ENCODE data around the gene GORASP2. TPM values are rescaled to one million over a fixed set of nuclear protein-coding genes. Genes with fewer than 3 reads are reported as not detected.
"Not testable (repeated sequence)": the region's sequence is repeated elsewhere in the genome, so short reads cannot be mapped to it uniquely, and the experiment has no call there.

The GORASP2 gene
- polyA plus RNA-seq (2013, experiment 1 of 2; ENCODE audit: insufficient read length): 114 TPM
- 114 TPM for polyA plus RNA-seq (2013, experiment 2 of 2; ENCODE audit: insufficient read length)

DNA sequence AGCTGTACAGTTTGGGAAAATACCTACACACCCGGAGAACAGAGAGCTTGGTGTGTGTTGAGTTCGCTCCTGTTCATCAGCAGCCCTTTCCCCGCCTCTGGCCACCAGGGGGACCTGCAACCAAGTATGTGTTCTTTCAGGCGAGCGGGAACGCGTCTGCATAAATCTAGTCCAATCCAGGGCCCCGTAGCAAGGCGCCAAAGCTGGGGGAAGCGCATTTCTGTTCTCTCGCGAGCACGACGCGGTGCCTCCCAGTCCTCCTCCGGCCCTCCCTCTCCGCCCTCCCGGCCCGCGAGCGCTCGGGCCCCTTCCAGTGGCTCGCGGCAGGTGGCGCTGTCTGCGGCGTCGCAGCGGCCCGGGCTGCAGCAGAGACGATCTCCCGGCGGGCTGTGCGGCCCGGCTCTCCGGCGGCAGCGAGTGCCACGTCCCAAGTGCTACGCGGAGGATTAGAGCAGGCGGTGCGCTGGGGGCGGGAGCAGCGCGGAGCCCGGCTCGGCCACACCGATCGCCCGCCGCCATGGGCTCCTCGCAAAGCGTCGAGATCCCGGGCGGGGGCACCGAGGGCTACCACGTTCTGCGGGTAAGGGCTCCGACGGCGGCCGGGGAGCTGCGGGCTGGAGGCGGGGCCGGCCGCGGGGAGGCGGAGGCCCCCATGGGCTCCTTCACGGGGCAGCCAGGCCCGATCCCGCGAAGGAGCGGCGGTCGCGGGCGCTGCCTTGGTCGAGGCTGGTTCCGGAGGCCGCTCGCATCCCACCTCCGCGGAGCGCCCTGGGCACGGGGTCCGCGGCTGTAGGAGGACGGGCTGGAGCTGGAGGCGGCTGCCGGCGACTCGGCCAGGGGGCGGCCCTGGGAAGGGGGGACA, at the start of gene GORASP2:
GORASP2 (plus strand) TSS at position 430 of the 862 bp plus-strand sequence; CDS start at position 518, 88 bp downstream.
- DNase-seq: peak; percentile 100

DNA sequence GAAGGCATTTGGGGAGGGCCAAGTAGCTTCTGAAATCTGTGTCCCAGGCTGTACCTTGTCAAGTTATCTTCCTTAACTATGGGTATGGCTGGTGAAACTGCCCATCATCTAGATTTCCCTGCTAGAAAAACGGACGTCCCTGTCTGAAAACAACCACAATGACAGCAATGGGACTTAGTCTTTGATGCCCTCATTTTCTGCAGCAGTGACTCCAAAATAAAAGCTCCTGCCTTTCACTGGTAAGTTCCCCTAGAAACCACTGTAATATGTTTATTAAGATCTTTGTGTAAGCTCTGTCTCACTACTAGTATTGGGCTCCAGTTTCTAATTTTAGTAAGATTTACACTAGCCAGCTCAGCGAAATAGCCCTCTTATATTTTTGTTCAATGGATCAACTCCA, 47.2 kb upstream of the GORASP2 start:
- no peak for DNase-seq

DNA sequence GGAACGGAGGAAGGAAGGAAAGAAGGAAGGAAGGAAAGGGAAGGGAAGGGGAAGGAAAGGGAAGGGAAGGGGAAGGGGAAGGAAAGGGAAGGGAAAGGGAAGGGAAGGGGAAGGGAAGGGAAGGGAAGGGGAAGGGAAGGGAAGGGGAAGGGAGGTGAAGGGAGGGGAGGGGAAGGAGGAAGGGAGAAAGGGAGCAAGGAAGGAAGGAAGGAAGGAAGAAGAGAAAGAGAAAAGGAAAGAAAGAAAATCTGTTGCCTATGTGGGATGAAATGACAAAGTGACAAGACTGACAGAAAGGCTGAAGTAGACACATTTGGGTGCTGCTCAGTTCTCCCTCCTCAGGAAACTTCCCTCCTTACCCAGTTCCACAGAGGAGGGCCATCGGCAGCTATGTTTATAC, 46.3 kb upstream of the GORASP2 start:
- no peak for DNase-seq

- DNase-seq: no peak
Observed at GRCh38 chr2:170883683-170884082, 45.4 kb upstream of the GORASP2 start.

GRCh38 chr2:170885130-170885791, 43.8 kb upstream of the GORASP2 start:
- peak; percentile 54 for DNase-seq

DNA sequence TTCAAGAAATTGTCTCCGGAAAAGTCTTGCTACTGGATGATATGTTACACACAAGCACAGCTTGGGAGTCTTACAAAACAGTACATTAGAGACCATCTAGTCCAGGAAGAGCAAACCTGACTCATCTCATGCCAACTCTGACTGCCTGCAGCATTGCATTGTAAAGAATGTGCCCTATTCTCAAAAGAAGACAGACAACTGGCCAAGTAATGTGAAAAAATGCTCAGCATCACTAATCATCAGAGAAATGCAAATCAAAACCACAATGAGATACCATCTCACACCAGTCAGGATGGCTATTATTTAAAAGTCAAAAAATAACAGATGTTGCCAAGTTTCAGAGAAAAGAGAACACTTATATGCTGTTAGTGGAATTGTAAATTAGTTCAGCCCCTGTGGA, 42.7 kb upstream of the GORASP2 start:
- peak; percentile 90 for DNase-seq

DNA sequence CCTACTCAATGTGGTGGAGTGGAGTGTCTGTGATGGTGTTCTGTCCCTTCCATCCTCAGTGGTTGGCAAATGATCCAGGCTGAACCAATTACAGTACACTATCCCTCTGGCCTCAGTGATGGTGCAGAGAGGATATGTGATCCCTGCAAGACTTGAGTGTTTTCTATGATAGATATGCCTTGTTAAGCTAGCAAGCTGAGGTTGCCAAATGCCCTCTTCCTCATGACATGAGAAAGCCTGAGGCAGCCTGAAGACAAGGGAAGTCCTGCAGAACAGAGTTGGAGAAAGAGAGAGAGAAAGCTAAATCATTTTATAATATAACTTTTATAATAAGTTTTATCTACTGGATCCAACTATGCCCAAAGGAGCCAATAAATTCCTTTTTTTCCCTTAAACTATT, 41.6 kb upstream of the GORASP2 start:
- DNase-seq: no peak

- no peak for DNase-seq
Observed at GRCh38 chr2:170887896-170888295, 41.2 kb upstream of the GORASP2 start.

DNA sequence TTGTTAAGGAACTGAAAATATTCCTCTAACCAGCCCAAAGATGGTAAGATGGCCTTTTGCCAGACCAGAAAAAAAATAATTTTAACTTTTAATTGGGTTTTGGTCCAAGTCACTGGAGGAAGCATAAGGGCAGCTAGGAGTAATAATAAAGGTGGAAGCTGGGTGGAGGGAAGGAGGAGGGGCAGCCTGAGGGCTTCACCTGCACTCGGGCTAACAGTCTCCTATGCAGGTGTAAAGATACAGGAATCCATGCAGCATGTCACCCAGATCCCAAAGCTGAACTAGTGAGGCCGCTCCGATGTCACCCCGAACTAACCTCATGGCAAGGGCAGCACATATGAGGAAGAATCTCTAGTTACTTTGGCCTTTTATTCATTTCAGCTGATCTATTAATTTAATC, 37.2 kb upstream of the GORASP2 start:
- DNase-seq: no peak

DNA sequence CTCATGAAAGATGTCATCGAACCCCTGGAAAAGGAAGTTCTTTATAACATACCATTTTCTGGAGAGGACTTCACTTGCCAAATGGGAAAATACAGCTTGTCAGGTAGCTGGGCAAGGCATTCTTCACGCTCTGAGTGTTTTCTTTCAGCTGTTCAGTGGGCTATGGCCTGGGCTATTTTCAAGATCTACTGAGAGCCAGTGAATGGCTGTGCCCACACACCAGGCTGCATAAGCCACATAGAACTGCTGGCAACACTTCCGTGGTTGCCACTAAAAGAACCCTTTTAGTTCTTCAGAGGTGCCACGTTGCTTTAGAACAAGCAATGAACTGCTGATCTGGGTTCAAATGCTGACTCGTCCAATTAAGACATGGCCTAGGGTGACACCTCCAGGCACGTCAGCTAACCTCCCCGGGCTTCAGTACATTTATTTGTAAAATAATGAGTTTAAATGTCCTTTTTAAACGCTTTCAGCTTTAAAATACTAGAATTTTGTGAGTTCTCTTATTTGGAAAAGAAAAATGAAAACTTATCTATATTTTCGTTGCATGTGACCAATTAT, 36.6 kb upstream of the GORASP2 start:
- DNase-seq: no peak

DNA sequence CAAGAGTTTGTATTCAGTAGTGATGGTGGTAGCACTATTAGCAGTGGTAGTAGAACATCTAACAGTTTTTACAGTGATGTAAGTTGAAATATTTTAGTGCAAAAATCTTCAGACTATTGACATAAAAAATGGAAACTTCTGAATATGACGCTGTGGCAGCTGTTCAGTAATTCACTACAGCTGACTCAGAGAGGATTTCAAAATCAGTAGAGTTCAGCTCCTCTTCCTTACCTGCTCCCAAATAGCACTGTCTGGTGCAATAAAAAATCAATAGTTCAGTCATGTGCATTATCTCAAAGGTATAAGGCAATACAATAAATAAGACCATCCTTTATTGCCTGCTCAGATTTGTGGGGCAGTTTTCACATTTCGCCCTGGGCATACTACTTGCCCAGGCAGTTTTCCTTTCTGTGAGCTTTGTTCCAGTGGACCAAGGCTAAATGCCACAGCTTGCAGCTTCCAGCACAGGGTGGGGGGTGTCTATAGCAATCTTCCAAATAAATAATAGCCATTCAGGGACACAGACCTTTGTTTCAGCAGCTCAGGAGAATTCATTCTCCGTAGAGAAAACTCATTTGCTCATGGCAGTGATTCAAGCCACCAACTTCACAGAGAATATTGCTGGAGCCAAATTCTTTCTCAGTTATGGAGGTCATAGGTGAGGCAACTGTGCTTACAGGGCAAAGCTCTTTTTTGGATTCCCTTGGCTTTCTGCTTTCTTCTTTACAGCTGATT, 33.9 kb upstream of the GORASP2 start:
- DNase-seq: no peak

GRCh38 chr2:170896622-170897021, 32.4 kb upstream of the GORASP2 start:
- no peak for DNase-seq

- no peak for DNase-seq
Observed at GRCh38 chr2:170897108-170897507, 31.9 kb upstream of the GORASP2 start.

DNA sequence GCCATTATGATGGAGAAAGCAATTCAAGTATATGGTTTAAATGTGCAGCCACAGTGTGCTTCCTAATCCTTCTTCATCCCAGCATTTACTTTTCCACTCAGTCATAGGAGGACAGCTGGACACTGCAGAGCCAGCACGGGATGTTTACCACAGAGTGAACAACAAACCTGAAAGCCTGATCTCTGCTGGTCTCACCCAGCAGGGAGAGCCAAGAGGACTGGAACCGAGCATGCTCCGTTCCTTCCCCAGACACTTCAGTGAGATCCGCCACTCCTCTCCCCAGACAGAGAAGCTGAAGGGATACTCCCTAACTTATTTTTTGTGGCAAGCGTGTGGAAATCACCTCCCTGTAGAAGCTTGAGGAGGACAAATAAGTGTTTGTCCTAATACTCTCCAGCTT, 23.2 kb upstream of the GORASP2 start:
- no peak for DNase-seq

DNA sequence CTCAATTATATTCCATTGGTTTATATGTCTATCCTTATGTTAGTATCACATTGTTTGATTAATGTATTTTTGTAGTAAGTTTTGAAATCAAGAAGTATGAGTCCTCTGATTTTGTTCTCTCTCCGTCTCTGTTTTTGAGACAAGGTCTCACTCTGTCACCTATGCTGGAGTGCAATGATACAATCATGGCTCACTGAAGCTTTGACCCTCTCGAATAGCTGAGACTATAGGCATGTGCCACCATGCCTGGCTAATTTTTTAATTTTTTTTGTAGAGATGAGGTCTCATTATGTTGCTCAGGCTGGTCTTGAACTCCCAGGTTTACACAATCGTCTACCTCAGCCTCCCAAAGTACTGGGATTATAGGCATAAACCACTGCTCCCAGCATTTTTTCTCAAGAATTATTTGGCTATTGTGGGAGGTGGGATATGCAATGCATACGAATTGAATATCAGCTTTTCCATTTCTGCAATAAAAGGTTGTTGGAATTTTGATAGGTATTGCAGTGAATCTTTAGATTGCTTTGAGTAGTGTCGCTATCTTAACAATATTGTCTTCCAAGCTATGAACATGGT, 17.7 kb upstream of the GORASP2 start:
- no peak for DNase-seq

DNA sequence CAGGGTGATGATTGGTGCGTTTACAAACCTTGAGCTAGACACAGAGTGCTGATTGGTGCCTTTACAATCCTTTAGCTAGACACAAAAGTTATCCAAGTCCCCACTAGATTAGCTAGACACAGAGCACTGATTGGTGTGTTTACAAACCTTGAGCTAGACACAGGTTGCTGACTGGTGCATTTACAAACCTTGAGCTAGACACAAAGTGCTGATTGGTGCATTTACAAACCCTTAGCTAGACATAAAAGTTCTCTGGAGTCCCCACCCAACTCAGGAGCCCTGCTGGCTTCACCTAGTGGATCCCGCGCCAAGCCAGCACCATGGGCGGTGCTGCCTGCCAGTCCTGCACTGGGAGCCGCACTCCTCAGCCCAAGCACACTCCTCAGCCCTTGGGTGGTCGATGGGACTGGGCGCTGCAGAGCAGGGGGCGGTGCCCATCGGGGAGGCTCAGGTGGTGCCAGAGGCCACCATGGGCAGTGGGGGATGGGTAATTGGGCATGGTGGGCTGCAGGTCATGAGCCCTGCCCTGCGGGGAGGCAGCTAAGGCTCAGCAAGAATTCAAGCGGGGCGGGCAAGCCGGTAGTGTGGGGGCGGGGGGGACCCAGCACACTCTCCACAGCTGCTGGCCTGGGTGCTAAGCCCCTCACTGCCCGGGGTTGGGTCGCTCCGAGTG, 13.9 kb upstream of the GORASP2 start:
- not testable (repeated sequence) for DNase-seq

- DNase-seq: no peak
Observed at GRCh38 chr2:170917219-170917913, 11.7 kb upstream of the GORASP2 start.

DNA sequence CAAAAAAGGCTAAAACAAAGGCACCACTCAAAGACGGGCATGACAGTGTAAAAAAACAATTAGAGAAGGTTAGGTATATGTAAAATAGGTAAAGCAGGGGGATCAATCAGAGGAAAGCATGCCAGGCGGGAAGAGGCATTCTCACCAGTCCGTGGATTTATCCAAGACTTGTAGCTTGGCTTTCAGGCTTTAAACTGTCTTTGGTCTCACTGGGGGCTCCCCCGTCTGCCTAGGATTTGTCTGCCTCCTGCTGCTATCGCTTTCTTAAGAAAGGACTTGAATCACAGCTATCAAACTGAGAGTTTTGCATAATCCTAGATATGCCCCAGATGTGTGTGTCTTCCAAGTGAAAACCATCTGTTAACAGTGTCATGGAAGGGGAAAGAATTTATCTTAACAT, 11.1 kb upstream of the GORASP2 start:
- no peak for DNase-seq

GRCh38 chr2:170921873-170922272, 7.2 kb upstream of the GORASP2 start:
- not testable (repeated sequence) for DNase-seq

DNA sequence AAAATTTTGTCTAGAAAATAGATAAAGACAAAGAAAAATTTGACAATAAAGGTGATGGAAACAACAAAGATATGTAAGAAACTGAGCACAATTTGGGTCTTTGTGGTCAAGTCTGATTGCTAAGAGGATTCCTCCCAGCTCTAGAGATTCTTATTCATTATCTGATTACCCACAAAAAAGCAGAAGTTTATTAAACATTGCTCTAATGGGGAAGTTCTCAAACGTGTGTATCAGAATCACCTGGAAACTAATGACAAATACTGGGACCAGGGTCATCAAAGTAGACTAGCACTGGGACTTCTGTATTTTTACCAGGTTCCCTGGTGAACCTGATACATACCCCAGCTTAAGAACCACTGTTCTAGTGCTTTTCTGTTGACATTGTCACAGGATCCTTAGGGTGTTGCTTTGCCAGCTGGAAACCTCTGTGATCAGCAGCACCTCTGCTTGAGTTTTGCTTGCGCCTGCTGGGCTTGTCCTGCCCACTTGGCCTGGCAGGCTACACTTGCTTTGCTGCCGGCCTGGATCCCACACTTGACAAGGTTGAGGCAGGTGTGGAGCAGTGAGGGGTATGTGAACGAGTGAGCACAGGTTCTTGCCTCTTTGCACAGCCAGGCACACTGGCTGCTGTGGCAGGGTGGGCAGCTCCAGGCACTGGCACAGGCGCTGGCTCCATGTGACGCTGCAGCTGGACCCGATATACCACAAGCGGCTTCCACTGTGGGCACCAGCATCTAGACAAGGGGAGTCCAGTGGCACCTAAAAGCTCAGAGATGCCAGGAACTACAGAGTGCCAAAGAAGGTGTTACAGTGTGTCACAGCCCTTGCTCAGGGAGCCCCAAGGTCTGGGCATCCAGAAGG, 6.2 kb upstream of the GORASP2 start:
- no peak for DNase-seq
